ENCODE measurements around the gene AOPEP.

Gene AOPEP

GRCh38 chr9:95012035-95012708 lies 285.7 kb downstream of the AOPEP start:
- H3K4me1 ChIP-seq: no peaks in the 10 kb centered on the region
- no peak overlapping the region for H2AFZ ChIP-seq
- H3K9ac ChIP-seq: no peak overlapping the region
- H3K27me3 ChIP-seq (ENCODE audit: control insufficient read depth, insufficient read depth, low read length): no peaks in the 10 kb centered on the region
- H3K27ac ChIP-seq: no peak overlapping the region
- TF ChIP-seq CTCF (IDR thresholded peaks at IDR 0.05): no peak
- peaks cover 35% of the 10 kb centered on the region for H3K79me2 ChIP-seq
- H3K4me2 ChIP-seq (ENCODE audit: low read length): peak overlapping the region; percentile 66
- peaks cover 5% of the 10 kb centered on the region for H3K36me3 ChIP-seq (ENCODE audit: control insufficient read depth, insufficient read depth, low read length)
- no peaks in the 10 kb centered on the region for H3K9me3 ChIP-seq (ENCODE audit: control insufficient read depth, low read length)
- peak overlapping the region; percentile 44 for H3K4me3 ChIP-seq (ENCODE audit: low read depth, low read length)

- Histone ChIP-seq H3K4me2 (ENCODE audit: low read length) (peak overlapping the region; percentile 66), H3K9ac (no peak overlapping the region), H3K27ac (no peak overlapping the region), H3K27me3 (ENCODE audit: control insufficient read depth, insufficient read depth, low read length) (no peaks in the 10 kb centered on the region), H3K4me3 (ENCODE audit: low read depth, low read length) (peak overlapping the region; percentile 44), H3K9me3 (ENCODE audit: control insufficient read depth, low read length) (no peaks in the 10 kb centered on the region), H3K4me1 (no peaks in the 10 kb centered on the region), H3K36me3 (ENCODE audit: control insufficient read depth, insufficient read depth, low read length) (peaks cover under 1% of the 10 kb centered on the region), H3K79me2 (peaks cover 42% of the 10 kb centered on the region), H2AFZ (no peak overlapping the region)
- no peak for TF ChIP-seq CTCF (IDR thresholded peaks at IDR 0.05)
Observed at GRCh38 chr9:95012902-95013301, 286.4 kb downstream of the AOPEP start.

- H3K9me3 ChIP-seq (ENCODE audit: control insufficient read depth, low read length): no peaks in the 10 kb centered on the region
- peak overlapping the region; percentile 44 for H3K4me3 ChIP-seq (ENCODE audit: low read depth, low read length)
- peaks cover 45% of the 10 kb centered on the region for H3K79me2 ChIP-seq
- peaks cover 9% of the 10 kb centered on the region for H3K4me1 ChIP-seq
- H3K27ac ChIP-seq: no peak overlapping the region
- H3K9ac ChIP-seq: no peak overlapping the region
- no peak for TF ChIP-seq CTCF (IDR thresholded peaks at IDR 0.05)
- H3K36me3 ChIP-seq (ENCODE audit: control insufficient read depth, insufficient read depth, low read length): no peaks in the 10 kb centered on the region
- no peak overlapping the region for H2AFZ ChIP-seq
- H3K4me2 ChIP-seq (ENCODE audit: low read length): peak overlapping the region; percentile 31
- no peaks in the 10 kb centered on the region for H3K27me3 ChIP-seq (ENCODE audit: control insufficient read depth, insufficient read depth, low read length)
Observed at GRCh38 chr9:95014917-95015316, 288.4 kb downstream of the AOPEP start.

- no peak for TF ChIP-seq CTCF (IDR thresholded peaks at IDR 0.05)
- Histone ChIP-seq H2AFZ (no peak overlapping the region), H3K4me1 (peaks cover 9% of the 10 kb centered on the region), H3K27me3 (ENCODE audit: control insufficient read depth, insufficient read depth, low read length) (no peaks in the 10 kb centered on the region), H3K4me2 (ENCODE audit: low read length) (no peak overlapping the region), H3K27ac (no peak overlapping the region), H3K9me3 (ENCODE audit: control insufficient read depth, low read length) (no peaks in the 10 kb centered on the region), H3K79me2 (peaks cover 48% of the 10 kb centered on the region), H3K4me3 (ENCODE audit: low read depth, low read length) (no peak overlapping the region), H3K9ac (no peak overlapping the region), H3K36me3 (ENCODE audit: control insufficient read depth, insufficient read depth, low read length) (no peaks in the 10 kb centered on the region)
Observed at GRCh38 chr9:95015569-95015968, 289.1 kb downstream of the AOPEP start.

GRCh38 chr9:95017062-95017461 lies 290.6 kb downstream of the AOPEP start:
- Histone ChIP-seq H2AFZ (no peak overlapping the region), H3K4me3 (ENCODE audit: low read depth, low read length) (peak overlapping the region; percentile 3), H3K9me3 (ENCODE audit: control insufficient read depth, low read length) (no peaks in the 10 kb centered on the region), H3K9ac (no peak overlapping the region), H3K27ac (no peak overlapping the region), H3K36me3 (ENCODE audit: control insufficient read depth, insufficient read depth, low read length) (no peaks in the 10 kb centered on the region), H3K27me3 (ENCODE audit: control insufficient read depth, insufficient read depth, low read length) (no peaks in the 10 kb centered on the region), H3K4me2 (ENCODE audit: low read length) (no peak overlapping the region), H3K4me1 (peaks cover 17% of the 10 kb centered on the region), H3K79me2 (peaks cover 49% of the 10 kb centered on the region)
- no peak for TF ChIP-seq CTCF (IDR thresholded peaks at IDR 0.05)
